Measurements from ENCODE around the gene SGSM2.

DNA sequence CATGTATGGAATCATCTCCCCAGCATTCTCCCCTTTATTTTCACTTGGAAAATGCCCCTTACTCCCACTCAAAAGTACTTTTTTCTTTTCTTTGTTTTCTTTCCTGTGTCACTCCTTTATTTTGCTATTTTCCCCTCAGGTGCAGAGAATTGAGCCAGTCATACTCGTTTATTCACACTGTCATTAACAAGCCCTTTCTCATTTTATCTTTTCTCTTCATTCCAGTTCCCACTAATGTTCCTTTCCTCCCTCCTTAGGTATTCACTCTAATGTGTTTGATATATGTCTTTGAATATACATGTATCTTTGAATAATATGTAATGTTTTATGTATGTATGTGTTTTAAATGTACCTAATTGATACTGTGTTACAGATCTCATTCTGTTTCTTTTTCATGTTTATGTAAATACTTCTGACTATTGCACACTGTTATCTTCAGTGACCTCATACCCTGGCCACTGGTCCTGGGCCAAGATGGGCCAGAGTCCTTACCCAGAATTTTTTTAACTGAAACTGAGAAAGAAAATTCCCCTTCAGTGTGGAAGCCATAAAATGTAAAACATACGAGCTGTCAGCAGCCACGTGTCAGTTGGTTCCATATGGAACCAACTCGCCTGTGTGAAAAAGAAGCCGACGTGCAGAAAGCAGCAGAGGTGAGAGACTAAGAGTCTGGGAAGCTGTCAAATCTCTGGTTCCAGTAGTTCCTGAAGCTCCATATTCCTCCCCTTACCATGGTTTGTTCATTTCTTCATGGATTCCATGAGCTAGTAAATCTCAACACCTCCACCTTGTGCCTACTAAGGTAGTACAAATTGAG lies 27.8 kb upstream of the SGSM2 start:
- TF ChIP-seq, protein P1, sequence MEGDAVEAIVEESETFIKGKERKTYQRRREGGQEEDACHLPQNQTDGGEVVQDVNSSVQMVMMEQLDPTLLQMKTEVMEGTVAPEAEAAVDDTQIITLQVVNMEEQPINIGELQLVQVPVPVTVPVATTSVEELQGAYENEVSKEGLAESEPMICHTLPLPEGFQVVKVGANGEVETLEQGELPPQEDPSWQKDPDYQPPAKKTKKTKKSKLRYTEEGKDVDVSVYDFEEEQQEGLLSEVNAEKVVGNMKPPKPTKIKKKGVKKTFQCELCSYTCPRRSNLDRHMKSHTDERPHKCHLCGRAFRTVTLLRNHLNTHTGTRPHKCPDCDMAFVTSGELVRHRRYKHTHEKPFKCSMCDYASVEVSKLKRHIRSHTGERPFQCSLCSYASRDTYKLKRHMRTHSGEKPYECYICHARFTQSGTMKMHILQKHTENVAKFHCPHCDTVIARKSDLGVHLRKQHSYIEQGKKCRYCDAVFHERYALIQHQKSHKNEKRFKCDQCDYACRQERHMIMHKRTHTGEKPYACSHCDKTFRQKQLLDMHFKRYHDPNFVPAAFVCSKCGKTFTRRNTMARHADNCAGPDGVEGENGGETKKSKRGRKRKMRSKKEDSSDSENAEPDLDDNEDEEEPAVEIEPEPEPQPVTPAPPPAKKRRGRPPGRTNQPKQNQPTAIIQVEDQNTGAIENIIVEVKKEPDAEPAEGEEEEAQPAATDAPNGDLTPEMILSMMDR (optimal IDR thresholded peaks at IDR 0.05 in 1 of 3, IDR thresholded peaks at IDR 0.05 in 1 of 3, conservative IDR thresholded peaks at IDR 0.05 in 1 of 3; ENCODE audit: extremely low read depth in 1 of 3, insufficient read depth in 2 of 3, low read length in 3 of 3) = no peak
- no peak for TF ChIP-seq EZH2 (IDR thresholded peaks at IDR 0.05; ENCODE audit: low read length)

All from keratinocyte (primary cell).